Gastrocnemius medialis (tissue), 4 donors: ENCODE measurements around the gene EN2.

Experiments
- POLR2A ChIP-seq, 2 donors: fragments of 450-650 bp; IDR thresholded peaks; one replicate each; pipeline ENCODE4 v1.6.1; 2017; ENCODE audit warnings: antibody characterized with exemption in 2 of 2, mild to moderate bottlenecking in 2 of 2, moderate library complexity in 2 of 2
- TF ChIP-seq, protein P1 (sequence below), 5 experiments: fragments of 450-650 bp in 3 of 5; fragments of 200-600 bp in 2 of 5; sonication (generic) in 2 of 5; IDR thresholded peaks in 4 of 5; conservative IDR thresholded peaks in 1 of 5; 1 replicate in 4 of 5; 2 replicates in 1 of 5; pipeline ENCODE4 v1.5.1; 2016 to 2019; ENCODE audit warnings: antibody characterized with exemption in 5 of 5, mild to moderate bottlenecking in 3 of 5, moderate library complexity in 3 of 5

DNA sequence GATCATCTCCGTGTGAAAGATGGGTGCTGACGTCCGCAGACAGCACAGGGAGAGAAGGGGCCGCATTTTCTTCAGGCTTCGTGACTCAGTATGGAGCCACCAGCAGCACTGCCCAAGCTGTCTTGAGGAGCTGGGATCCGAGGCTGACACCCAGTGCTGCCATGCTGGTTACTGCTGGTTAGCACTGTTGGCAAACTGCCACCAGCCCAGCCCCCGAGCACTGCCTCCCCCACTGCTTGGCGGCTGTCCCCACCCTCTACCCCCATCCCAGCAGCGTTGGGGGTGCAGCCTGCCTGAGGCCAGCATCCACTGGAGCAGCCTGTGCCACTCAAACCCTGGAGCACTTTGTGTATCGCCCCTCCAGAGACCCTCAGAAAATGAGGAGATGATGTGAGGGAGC is 35.8 kb upstream of the EN2 start:
- TF ChIP-seq, protein P1, sequence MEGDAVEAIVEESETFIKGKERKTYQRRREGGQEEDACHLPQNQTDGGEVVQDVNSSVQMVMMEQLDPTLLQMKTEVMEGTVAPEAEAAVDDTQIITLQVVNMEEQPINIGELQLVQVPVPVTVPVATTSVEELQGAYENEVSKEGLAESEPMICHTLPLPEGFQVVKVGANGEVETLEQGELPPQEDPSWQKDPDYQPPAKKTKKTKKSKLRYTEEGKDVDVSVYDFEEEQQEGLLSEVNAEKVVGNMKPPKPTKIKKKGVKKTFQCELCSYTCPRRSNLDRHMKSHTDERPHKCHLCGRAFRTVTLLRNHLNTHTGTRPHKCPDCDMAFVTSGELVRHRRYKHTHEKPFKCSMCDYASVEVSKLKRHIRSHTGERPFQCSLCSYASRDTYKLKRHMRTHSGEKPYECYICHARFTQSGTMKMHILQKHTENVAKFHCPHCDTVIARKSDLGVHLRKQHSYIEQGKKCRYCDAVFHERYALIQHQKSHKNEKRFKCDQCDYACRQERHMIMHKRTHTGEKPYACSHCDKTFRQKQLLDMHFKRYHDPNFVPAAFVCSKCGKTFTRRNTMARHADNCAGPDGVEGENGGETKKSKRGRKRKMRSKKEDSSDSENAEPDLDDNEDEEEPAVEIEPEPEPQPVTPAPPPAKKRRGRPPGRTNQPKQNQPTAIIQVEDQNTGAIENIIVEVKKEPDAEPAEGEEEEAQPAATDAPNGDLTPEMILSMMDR (IDR thresholded peaks at IDR 0.05 in 4 of 5, conservative IDR thresholded peaks at IDR 0.05 in 1 of 5) = no peak
- no peak for TF ChIP-seq POLR2A (IDR thresholded peaks at IDR 0.05)
